DOHH2 (cell line): Measurements from ENCODE around the gene PPFIA2.

Source experiments
- H3F3A ChIP-seq: fragments of 200-600 bp; sonication (generic), shearing (Covaris generic); 2 replicates; pipeline ENCODE4 v1.6.0; 2016; ENCODE audit warnings: antibody characterized with exemption, mild to moderate bottlenecking; ENCODE audit not compliant: control insufficient read depth, insufficient read depth
- H3K27ac ChIP-seq: fragments of 200-600 bp; sonication (generic); 2 replicates; pipeline ENCODE4 v1.5.1; 2014; ENCODE audit warnings: low read depth, mild to moderate bottlenecking, low read length, moderate library complexity
- H3K27me3 ChIP-seq: fragments of 200-600 bp; sonication (generic); 2 replicates; pipeline ENCODE4 v1.6.1; 2014; ENCODE audit warnings: mild to moderate bottlenecking, low read length, mixed read lengths; ENCODE audit not compliant: control insufficient read depth
- H3K36me3 ChIP-seq: fragments of 200-600 bp; sonication (generic); 2 replicates; pipeline ENCODE4 v1.6.1; 2014; ENCODE audit warnings: mild to moderate bottlenecking, low read length, moderate library complexity, mixed read lengths; ENCODE audit not compliant: control insufficient read depth
- H3K4me1 ChIP-seq: fragments of 200-600 bp; sonication (generic); 2 replicates; pipeline ENCODE4 v1.6.1; 2014; ENCODE audit warnings: mild to moderate bottlenecking, low read length, mixed read lengths; ENCODE audit not compliant: control insufficient read depth
- H3K4me2 ChIP-seq: fragments of 200-600 bp; sonication (generic); 2 replicates; pipeline ENCODE4 v1.6.0; 2014; ENCODE audit warnings: mild to moderate bottlenecking, low read length, moderate library complexity
- H3K4me3 ChIP-seq: fragments of 200-600 bp; sonication (generic); 2 replicates; pipeline ENCODE4 v1.5.1; 2014; ENCODE audit warnings: mild to moderate bottlenecking, low read length, mixed read lengths
- H3K79me2 ChIP-seq: fragments of 200-600 bp; sonication (generic); 2 replicates; pipeline ENCODE4 v1.6.1; 2014; ENCODE audit warnings: mild to moderate bottlenecking, low read length, mixed read lengths; ENCODE audit not compliant: control insufficient read depth
- H3K9me2 ChIP-seq: fragments of 200-600 bp; sonication (generic); replicated peaks from 2 replicates; pipeline ENCODE4 v1.6.1; 2014; ENCODE audit warnings: mild to moderate bottlenecking, low read length, mixed read lengths; ENCODE audit not compliant: control insufficient read depth
- H3K9me3 ChIP-seq: fragments of 200-600 bp; sonication (generic); 2 replicates; pipeline ENCODE4 v1.6.1; 2014; ENCODE audit warnings: antibody characterized with exemption, low read length, mixed read lengths; ENCODE audit not compliant: control insufficient read depth, insufficient read depth
- H4K20me1 ChIP-seq: fragments of 200-600 bp; sonication (generic); 2 replicates; pipeline ENCODE4 v1.6.0; 2014; ENCODE audit warnings: low read depth, mild to moderate bottlenecking, antibody characterized with exemption, low read length, moderate library complexity; ENCODE audit not compliant: control insufficient read depth, insufficient read depth
- EZH2phosphoT487 ChIP-seq: fragments of 200-600 bp; sonication (generic); IDR thresholded peaks from 2 replicates; pipeline ENCODE4 v1.6.1; 2017; ENCODE audit warnings: borderline replicate concordance, mild to moderate bottlenecking, antibody characterized with exemption, low read length, moderate library complexity, mixed read lengths
- TF ChIP-seq, protein P1 (sequence below): fragments of 200-600 bp; sonication (generic); IDR thresholded peaks from one replicate; pipeline ENCODE4 v1.5.1; 2014; ENCODE audit warnings: antibody characterized with exemption, mild to moderate bottlenecking, low read depth, low read length; ENCODE audit not compliant: poor library complexity, severe bottlenecking

Gene PPFIA2

DNA sequence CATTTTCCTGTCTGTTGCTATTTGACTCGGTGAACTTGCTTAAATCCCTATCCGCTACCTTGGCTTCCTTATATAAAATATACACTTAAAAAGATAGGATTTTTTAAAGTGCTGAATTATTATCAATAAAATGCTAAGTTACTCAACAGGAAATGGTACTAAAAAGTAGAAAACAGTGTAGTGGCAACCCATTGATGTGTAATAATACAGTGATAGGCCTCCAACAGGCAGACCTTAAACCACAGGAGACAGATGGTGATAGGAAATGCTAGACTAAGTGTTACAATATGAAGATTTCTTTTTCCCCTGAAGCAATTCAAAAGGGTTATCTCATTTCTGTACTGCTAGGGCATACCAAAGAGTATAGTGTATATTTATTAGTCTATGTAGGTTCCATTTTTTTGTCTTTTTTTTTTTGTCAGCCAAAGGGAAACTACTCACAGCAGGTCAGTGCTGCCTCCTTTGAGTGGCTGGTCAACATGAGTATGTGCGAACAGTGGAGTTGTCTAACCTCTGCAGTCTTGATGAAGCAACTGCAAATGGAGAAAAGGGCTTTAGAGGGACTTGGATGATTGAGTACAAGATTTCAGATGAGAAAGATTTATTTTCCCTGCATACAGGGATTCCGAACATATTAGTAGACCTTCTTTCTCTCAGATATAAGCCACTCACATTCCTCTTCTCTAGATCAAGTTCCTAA lies 497.5 kb downstream of the PPFIA2 start:
- no peak overlapping the region for H3K4me3 ChIP-seq
- no peak overlapping the region for H3K27ac ChIP-seq
- no peaks in the 10 kb centered on the region for H3F3A ChIP-seq
- H3K79me2 ChIP-seq: no peaks in the 10 kb centered on the region
- TF ChIP-seq, protein P1, sequence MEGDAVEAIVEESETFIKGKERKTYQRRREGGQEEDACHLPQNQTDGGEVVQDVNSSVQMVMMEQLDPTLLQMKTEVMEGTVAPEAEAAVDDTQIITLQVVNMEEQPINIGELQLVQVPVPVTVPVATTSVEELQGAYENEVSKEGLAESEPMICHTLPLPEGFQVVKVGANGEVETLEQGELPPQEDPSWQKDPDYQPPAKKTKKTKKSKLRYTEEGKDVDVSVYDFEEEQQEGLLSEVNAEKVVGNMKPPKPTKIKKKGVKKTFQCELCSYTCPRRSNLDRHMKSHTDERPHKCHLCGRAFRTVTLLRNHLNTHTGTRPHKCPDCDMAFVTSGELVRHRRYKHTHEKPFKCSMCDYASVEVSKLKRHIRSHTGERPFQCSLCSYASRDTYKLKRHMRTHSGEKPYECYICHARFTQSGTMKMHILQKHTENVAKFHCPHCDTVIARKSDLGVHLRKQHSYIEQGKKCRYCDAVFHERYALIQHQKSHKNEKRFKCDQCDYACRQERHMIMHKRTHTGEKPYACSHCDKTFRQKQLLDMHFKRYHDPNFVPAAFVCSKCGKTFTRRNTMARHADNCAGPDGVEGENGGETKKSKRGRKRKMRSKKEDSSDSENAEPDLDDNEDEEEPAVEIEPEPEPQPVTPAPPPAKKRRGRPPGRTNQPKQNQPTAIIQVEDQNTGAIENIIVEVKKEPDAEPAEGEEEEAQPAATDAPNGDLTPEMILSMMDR: no peak
- no peak for TF ChIP-seq EZH2phosphoT487
- H3K9me3 ChIP-seq: no peaks in the 10 kb centered on the region
- H3K4me2 ChIP-seq: no peak overlapping the region
- H4K20me1 ChIP-seq: no peaks in the 10 kb centered on the region
- H3K4me1 ChIP-seq: no peaks in the 10 kb centered on the region
- H3K9me2 ChIP-seq: no peaks in the 10 kb centered on the region
- H3K36me3 ChIP-seq: no peaks in the 10 kb centered on the region
- H3K27me3 ChIP-seq: peaks cover 3% of the 10 kb centered on the region; the same call in 1 of the 2 replicates

DNA sequence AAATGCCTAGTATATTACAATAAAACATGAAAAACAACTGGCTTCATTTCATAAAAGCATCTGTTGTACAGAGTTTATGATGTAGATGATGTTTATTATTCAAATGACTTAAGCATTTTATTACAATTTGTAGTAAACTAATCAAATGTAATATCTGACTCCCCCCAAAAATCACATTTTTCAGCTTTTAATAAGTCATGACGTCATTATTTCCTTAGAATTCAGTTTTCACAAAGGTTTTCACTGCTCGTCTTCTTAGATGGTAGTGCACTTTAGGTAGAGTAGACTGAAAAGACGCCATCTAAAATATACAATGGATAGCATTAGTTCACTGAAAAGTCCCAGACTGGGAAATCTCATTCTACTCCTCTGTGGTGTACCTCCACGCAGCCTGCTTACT lies 499.8 kb downstream of the PPFIA2 start:
- Histone ChIP-seq H3K9me3 (no peaks in the 10 kb centered on the region), H3K36me3 (no peaks in the 10 kb centered on the region), H3K9me2 (no peaks in the 10 kb centered on the region), H3K27me3 (peaks cover 3% of the 10 kb centered on the region; the same call in 1 of the 2 replicates), H3K27ac (no peak overlapping the region), H3F3A (no peaks in the 10 kb centered on the region), H4K20me1 (no peaks in the 10 kb centered on the region), H3K79me2 (no peaks in the 10 kb centered on the region), H3K4me1 (no peaks in the 10 kb centered on the region), H3K4me3 (no peak overlapping the region), H3K4me2 (no peak overlapping the region)
- TF ChIP-seq, protein P1: no peak
- no peak for TF ChIP-seq EZH2phosphoT487

DNA sequence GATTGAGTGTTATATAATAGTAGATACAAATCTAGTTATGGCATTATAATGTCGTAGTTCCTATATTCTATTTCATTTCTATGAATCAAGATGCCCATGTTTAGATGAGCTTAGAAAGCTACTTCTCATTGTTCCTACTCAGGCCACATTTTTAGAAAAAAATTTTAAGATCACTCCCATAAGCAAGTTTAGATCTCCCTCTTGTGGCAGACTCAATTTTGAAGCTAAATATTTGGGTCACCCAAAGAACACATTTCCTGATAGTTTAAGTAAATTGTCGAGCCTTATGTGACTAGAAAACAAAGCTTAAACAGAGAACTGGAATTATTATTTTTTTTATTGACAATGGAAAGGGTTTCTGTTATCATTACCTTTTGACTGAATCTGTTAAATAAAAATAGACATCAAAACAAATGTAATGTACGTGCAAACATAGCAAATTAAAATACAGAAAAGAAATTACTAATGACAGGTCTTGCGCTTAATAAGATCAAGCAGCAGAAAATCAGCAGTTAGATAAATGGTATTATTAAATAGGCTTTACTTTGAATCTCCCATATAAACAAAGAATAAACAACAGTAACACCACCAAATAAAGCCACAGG lies 501.1 kb downstream of the PPFIA2 start:
- H3K4me2 ChIP-seq: no peak overlapping the region
- no peaks in the 10 kb centered on the region for H3K9me3 ChIP-seq
- H3K36me3 ChIP-seq: no peaks in the 10 kb centered on the region
- H3K4me3 ChIP-seq: no peak overlapping the region
- no peaks in the 10 kb centered on the region for H3K9me2 ChIP-seq
- H3K27me3 ChIP-seq: peaks cover 3% of the 10 kb centered on the region; the same call in 1 of the 2 replicates
- no peaks in the 10 kb centered on the region for H3F3A ChIP-seq
- no peaks in the 10 kb centered on the region for H4K20me1 ChIP-seq
- TF ChIP-seq, protein P1: peak; percentile 53
- no peak for TF ChIP-seq EZH2phosphoT487
- H3K27ac ChIP-seq: no peak overlapping the region
- no peaks in the 10 kb centered on the region for H3K4me1 ChIP-seq
- no peaks in the 10 kb centered on the region for H3K79me2 ChIP-seq
